Right ventricle myocardium superior (tissue), 1 donor: Measurements from ENCODE around the gene COL23A1. TPM values are rescaled to one million over a fixed set of nuclear protein-coding genes. Genes with fewer than 3 reads are reported as not detected.
"Not testable (repeated sequence)": the region's sequence is repeated elsewhere in the genome, so short reads cannot be mapped to it uniquely, and the experiment has no call there.

Source experiments
- ATAC-seq: fragments of 200-7000 bp; cut with Tn5 transposase; one replicate; pipeline ENCODE4 v1.9.1; 2020; ENCODE audit warnings: mild to moderate bottlenecking; ENCODE audit not compliant: poor library complexity
- DNase-seq: peaks from one replicate; pipeline ENCODE4 v3.0.0-alpha.2; 2020
- intact Hi-C: fragments of 100-400 bp; cut with DNase I; formaldehyde crosslinking; loops from one replicate; pipeline ENCODE4 v1.11.2; 2022
- total RNA-seq: library from RNA; stranded (reverse); fragmentation: NEBNext Ultra II Directional; extraction: Animal tissue kit (Norgen Biotek cat#: 25700); gene quantifications from one replicate; pipeline ENCODE4 v1.2.1, GENCODE V29; 2021
- donor health status: DM: no; HTN: yes; CAD: no; lungs with severe emphysema.

The COL23A1 gene
- total RNA-seq, 1 donor from 2014 or later: 18.8 TPM

DNA sequence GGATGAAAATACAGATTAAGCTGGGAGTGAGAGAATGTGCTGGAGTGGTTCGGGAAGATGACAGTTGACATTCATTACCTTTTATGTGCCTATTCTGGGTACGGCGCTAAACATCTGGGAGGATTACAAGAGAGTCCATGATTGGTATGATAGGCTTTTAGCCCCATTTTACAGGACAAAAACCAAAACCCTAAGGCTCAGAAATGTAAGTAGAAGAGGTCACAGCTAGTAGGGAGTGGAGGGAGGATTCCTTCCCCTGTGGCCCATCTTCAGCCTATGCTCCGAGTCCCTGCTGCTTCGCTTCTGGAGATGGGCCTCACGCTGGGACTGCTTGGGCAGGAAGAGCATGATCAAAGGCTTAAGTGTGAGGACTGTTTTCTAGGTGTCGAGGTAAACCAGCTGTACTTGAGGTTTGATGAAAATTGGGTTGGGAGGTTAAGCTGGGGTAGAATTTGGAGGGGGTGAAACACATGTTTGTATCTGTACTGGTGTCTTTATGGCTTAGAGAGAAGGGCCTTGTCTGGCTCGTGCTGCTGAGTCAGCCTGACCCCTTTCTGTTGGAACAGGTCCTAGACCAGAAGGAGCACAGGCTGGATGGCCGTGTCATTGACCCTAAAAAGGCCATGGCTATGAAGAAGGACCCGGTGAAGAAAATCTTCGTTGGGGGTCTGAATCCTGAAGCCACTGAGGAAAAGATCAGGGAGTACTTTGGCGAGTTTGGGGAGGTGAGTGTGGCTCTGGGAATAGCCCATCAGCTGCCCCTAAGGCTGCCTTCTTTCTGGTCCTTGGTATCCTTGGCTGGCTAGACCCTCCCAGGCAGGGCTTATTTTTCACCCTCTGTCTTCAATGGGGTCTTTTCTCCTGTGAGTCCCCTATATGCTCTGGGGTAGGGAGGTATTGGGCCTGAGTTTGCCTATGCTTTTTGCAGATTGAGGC lies 383.8 kb downstream of the COL23A1 start:
- intact Hi-C loops: no loop called here
- DNase-seq (no peak), ATAC-seq (no peak)

DNA sequence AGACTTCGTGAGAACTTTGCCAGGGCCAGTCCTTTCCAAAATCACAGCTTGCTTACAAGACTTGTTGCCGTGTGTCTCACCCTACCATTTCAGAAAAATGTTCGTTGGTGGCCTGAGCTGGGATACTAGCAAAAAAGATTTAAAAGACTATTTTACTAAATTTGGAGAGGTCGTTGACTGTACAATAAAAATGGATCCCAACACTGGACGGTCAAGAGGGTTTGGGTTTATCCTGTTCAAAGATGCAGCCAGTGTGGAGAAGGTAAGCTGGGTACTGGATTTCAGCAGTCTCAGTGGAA lies 384.5 kb downstream of the COL23A1 start:
- ATAC-seq (no peak), DNase-seq (no peak)
- intact Hi-C loops: no loop called here

DNA sequence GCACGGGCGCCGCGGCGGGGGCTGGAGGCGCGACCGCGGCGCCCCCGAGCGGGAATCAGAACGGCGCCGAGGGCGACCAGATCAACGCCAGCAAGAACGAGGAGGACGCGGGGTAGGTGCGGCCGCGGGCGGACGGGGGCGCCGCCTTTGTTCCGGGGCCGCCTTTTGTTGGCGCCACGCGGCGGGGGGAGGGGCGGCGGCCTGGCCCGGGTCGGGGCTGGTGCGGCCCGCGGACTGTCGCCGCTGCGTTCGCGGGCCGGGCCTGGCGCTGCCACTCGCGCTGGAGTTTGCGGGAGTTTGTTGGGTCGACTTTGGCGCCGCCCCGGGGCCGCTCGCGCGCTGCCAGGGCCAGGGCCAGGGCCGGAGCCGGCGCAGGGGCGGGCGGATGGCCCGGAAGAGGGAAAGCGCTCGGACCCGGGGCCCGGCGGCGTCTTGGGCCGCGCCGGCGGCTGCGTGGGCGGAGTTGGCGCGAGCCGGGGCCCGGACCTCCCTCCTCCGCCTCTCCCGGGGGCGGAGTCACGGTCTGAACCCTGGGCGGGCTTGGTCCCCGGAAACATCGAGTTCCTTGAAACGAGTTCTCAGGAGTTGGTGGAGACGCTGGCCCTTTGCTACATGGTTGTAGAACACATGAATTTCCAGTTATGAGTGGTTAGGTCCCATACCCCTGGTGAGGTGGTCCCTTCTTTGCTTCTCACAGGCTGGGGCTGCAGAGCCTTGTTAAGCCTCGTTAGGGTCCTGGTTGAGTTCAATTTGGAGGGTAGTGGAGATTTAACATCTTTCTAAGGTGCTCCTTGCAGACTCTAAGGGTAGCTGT lies 385.1 kb downstream of the COL23A1 start:
- intact Hi-C loops: no loop called here
- DNase-seq: peak; percentile 87

DNA sequence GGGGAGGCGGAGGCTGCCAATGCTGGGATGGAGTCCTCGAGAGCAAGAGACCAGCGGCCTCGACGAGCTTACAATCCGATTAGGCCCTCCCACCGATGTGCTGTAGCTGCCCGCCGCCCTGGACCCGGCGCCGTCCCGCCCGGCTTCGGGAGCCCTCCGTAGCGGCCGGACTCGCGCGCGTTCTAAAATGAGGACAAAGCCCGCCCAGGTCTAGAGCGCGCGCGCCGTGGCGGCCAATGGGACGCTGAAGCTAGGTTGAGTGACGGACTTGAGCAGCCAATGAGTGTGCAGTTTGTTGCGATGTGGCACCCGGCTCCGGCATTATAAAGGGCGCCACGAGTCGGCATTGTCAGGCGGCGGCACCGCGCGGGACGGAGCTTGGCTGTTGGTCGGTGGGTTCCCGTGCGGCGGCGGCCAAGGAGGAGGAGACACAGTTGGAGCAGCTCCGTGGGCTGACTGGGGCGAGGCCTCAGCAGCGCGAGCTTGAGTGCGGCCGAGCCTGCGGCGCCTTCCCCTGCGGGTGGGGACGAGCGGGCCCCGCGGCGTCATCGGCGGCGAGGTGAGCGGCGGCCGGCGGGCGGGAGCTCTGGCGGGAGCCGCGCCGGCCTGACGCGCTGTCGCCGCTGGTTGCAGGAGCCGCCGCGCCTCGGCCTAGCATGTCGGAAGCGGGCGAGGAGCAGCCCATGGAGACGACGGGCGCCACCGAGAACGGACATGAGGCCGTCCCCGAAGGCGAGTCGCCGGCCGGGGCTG lies 385.8 kb downstream of the COL23A1 start, which contains the start of gene HNRNPAB:
TSS of gene HNRNPAB (plus strand) at position 352 of the 753 bp plus-strand sequence. CDS start at position 657, 305 bp downstream.
- ATAC-seq: peak; percentile 95
- intact Hi-C loops: no loop called here
- DNase-seq: peak; percentile 96

More for the DNA sequence above, 385.1 kb downstream of the COL23A1 start:
- ATAC-seq: peak; percentile 62

DNA sequence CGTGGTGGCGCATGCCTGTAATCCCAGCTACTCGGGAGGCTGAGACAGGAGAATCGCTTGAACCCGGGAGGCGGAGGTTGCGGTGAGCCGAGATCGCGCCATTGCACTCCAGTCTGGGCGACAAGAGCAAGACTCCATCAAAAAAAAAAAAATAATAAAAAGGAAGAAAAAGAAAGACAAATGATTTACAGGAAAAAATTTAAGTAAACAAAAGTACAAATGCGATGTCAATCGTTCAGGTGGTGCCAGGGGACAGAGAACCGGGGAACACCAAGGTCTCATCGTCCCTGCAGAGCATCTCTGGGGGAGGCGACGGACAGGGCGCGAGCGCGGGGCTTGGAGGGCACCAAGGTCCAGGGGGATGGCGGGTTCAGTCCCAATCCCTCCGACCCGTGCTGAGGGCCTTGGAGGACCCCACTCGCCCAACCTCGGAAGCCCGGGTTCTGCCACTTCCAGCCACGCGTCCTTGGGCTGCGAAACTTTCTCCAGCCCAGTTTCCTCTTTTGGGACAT lies 386.5 kb downstream of the COL23A1 start:
- ATAC-seq (peak; percentile 6), DNase-seq (no peak)
- intact Hi-C loops: no loop called here

DNA sequence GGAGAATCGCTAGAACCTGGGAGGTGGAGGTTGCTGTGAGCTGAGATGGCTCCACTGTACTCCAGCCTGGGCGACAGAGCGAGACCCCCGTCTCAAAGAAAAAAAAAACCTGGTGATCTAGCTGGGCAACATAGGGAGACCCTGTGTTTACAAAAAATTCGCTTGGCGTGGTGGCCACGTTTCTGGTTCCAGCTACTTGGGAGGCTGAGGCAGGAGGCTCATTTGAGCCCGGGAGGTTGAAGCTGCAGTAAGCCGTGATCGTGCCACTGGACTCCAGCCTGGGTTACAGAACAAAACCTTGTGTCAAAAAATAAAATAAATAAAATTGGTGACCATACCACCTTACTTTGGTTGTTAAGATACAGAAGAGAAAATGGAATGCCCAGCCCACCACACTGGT lies 387.7 kb downstream of the COL23A1 start:
- ATAC-seq (no peak), DNase-seq (no peak)
- intact Hi-C loops: no loop called here

DNA sequence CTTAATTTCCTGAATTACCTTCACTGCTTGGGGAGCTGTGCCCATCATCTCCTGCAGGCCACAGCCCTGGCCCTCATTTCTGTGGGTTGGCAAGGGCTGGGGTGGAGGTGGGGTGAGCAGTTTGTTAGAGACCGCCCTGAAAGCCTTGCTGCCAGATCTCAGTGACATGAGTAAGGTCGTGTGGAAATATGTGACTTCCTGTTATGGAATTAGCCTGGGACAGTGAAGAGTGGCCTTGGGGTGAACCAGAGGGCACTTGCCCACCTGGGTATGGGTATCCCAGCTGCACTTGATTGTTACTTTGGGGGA lies 388.3 kb downstream of the COL23A1 start:
- intact Hi-C loops: no loop called here
- no peak for ATAC-seq
- no peak for DNase-seq

DNA sequence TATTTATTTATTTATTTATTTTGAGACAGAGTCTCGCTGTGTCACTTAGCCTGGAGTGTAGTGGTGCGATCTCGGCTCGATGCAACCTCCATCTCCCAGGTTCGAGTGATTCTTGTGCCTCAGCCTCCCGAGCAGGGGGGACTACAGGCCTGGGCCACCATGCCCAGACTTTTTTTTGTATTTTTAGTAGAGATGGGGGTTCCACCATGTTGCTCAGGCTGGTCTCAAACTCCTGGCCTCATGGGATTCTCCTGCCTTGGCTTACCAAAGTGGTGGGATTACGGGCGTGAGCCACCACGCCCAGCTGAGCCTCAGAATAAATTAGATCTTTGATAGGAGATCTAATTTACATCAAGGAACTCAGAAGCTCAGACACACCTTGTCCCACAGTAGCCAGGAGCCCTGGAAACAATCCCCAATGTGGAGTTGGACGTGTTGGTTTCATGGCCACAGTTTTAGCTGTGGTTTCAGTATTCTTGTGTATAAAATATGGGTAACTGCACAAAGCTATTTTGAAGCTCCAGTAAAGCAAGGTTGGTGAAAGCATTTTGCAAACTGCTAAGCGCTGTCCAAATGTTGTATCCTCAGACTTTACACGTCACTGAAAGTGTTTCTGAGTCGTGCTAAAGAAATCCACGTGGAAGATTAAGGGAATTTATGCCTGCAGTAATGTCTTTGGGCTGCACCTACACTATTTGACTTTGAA lies 388.8 kb downstream of the COL23A1 start:
- intact Hi-C loops: no loop called here
- no peak for ATAC-seq
- no peak for DNase-seq

DNA sequence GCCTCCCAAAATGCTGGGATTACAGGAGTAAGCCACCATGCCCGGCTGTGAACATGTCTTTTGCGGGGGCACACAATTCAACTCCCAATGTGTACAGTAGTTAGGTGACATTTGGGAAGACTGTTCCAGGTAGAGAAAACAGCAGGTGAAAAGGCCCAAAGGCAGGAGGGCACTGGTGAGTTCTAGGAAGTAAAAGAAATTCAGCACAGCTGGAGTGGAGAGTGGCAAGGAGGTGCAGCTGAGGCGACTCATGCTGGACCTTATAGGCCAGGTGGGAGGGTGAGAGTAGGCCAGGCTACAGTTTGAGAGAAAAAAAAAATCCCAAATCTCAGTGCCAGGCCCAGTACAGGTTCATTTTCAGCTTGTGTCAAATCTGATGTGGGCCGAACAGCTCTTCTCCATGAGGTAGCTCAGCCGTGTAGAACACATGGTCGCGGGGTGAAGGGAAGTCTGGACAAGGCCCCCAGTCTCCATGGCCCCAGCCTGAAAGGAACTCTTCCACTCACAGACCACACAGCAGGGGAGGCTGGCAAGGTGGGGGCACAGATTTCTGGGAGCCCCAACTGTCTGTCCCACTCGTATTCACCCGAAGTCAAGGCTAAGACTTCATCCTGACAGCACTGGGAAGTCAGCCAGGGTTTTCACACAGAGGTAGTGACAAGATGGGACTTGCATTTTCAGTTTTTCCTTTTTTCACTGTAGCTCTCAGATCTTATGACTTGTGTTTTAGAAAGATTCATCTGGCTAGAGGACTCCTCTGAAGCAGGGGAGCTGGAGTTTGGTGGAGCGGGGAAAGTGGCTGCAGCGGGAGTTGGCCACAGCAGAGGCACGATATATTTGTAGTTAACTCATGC lies 390.4 kb downstream of the COL23A1 start:
- intact Hi-C loops: no loop called here
- ATAC-seq (no peak), DNase-seq (no peak)

DNA sequence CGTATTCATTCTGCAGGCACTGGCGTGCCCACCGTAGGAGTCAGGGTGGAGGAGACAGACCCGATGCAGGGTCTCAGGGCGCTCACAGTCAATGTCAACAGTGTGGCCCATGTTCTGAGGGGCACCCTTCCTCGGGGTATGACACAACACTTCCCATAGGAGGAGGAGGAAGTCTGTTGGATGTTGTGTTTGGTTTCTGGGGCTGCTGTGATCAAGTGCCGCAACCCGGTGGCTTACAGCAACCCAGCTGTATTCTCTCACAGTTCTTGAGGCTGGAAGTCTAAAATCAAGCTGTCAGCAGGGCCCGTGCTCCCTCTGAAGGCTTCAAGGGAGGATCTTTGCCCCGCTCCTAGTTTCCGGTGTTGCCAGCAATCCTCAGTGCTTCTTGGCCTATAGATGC lies 391.5 kb downstream of the COL23A1 start:
- intact Hi-C loops: no loop called here
- ATAC-seq (no peak), DNase-seq (no peak)

DNA sequence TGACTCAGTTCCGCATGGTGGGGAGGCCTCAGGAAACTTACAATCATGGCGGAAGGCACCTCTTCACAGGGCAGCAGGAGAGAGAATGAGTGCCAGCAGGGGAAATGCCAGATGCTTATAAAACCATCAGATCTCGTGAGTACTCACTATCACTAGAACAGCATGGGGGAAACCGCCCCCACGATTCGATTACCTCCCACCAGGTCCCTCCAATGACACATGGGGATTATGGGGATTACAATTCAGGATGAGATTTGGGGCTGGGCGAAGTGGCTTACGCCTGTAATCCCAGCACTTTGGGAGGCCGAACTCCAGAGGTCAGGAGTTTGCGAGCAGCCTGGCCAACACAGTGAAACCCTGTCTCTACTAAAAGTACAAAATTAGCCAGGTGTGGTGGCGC lies 392.0 kb downstream of the COL23A1 start:
- DNase-seq, ATAC-seq, intact Hi-C loops: not testable (repeated sequence)

DNA sequence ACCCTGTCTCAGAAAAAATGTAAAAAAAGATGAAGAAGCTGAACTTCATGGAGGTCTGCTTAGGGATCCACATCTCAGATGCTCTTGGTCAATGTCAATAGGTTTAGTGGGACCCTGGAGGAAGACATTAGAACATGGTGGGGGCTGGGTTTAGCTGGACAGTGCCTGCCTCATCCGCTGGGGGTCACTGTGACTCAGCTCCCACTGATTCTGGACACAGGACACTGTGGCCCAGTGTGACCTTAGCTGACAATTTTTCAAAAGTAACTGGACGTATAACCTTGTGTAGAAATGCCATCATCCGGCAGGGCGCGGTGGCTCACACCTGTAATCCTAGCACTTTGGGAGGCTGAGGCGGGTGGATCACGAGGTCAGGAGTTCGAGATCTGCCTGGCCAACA lies 393.2 kb downstream of the COL23A1 start:
- no peak for ATAC-seq
- no peak for DNase-seq
- intact Hi-C loops: no loop called here

DNA sequence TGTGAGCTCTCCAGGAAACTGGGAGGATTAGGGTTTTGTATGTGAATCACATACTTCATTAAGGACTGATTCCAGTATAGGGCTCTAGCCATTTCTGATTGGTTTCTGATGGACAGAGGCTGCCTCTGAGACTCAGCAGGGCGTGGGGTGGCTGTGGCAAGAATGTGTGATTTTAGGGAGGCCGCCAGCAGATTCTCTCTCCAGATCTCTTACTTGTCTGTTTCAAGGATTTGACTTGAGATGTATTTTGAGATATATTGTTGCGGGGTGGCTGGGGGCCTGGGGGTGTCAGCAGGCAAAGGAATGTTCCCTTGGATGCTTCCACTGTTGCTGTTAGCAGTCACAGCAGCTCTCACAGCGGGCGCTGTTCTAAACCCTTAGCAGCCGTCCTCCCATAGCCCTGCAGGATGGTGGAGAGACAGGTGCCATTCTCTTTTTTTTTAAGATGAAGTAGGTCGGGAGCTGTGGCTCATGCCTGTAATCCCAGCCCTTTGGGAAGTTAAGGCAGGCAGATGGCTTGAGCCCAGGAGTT lies 393.8 kb downstream of the COL23A1 start:
- intact Hi-C loops: no loop called here
- ATAC-seq (no peak), DNase-seq (no peak)

DNA sequence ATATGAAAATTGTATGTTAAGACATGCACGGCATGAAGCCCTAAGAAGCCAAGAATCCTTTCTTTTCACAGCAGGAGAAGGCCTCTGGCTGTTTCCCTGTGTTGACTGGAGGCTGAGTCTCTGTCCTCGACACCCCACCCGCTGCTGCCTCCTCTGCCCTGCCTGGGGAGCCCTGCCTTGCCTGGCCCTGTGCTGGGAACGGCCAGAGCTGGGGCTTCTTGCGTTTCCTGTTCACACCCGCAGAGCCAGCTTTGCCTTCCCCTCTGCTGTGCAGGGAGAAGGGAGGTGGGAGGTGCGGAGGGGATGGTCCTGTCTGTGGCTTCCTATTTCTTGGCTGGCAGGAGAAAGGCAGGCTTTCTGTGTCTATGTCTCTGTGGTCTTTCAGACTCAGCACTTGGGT lies 396.2 kb downstream of the COL23A1 start:
- intact Hi-C loops: no loop called here
- DNase-seq (no peak), ATAC-seq (no peak)

DNA sequence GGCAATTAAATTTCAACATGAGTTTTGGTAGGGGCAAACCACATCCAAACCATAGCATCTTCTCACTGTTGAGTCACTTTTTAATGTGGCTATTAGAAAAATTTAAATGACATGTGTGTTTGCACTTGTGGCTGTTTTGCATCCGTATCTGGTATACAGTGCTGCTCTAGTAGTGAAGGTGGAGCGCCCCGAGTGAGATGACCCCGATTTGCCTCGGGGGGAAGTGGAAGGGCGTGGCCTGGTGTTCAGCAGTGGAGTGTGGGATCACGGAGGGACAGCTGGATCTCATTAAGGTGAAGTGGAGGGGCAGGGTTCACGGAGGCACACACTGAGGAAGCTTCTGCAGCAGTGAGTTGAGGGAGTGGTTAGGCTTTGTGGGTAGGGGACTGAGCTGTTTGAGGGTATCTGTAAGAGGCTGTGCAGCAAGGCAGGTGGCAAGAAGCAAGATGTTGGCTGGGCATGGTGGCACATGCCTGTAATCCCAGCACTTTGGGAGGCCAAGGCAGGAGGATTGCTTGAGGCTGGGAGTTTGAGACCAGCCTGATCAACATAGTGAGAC lies 396.9 kb downstream of the COL23A1 start:
- DNase-seq (no peak), ATAC-seq (no peak)
- intact Hi-C loops: no loop called here

DNA sequence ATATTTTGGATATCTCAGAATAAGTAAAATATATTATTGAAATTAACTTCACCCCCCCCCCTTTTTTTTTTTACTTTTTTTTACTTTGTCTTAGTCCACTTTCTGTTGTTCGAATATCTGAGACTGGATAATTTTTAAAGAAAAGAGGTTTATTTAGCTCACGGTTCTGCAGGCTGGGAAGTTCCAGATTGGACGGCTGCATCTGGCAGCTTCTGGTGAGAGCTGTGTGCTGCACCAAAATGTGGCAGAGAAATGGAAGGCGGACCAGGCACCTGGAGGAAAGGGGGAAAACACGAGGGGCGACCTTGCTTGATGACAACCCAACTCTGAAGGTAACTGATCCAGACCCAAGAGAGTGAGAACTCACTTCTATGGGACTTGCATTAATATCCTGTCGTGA lies 397.4 kb downstream of the COL23A1 start:
- DNase-seq (no peak), ATAC-seq (no peak)
- intact Hi-C loops: no loop called here

DNA sequence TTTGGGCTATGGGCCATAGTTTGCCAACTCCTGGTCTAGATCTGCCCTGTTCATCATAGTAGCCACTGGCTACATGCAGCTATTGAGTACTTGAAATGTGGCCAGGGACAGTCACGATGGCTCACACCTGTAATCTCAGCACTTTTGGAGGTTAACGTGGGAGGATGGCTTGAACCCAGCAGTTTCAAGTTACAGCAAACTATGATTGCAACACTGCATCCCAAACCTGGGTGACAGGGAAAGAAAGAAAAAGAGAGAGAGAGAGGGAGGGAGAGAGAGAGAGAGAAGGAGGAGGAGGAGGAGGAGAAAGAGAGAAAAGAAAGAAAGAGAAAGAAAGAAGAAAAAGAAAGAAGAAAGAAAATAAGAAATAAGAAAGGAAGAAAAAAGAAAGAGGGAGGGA lies 397.9 kb downstream of the COL23A1 start:
- DNase-seq (no peak), ATAC-seq (no peak)
- intact Hi-C loops: no loop called here
